ENCODE measurements around the gene ODF4.
"Not testable (repeated sequence)": the region's sequence is repeated elsewhere in the genome, so short reads cannot be mapped to it uniquely, and the experiment has no call there.

The ODF4 gene

GRCh38 chr17:8338753-8339140 is 893 bp upstream of the ODF4 start:
- no peak overlapping the region for H3K27ac Mint-ChIP-seq

DNA sequence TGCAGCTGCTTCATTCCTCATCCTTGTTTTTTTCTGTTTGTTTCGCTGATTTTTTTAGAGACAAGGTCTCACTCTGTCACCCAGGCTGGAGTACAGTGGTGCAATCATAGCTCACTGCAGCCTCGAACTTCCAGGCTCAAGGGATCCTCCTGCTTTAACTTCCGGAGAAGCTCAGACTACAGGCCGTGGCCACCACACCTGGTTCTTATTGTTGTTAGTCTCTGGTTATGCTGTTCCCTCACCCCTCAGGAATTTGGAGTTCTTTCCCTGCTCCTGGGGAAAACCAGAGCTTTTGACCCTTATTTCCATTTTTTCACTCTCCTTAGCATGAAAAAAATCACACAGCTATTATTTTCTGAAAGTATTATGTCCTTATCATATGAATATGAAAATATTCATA is 1.8 kb downstream of the ODF4 start:
- Mint-ChIP-seq H3K27me3 (ENCODE audit: low read depth) (peaks cover 8% of the 10 kb centered on the region), H3K36me3 (ENCODE audit: low read depth) (no peaks in the 10 kb centered on the region), H3K4me3 (no peak overlapping the region), H3K27ac (no peak overlapping the region), H3K9me3 (no peaks in the 10 kb centered on the region), H3K4me1 (ENCODE audit: low read depth) (peaks cover 5% of the 10 kb centered on the region)
- no peak for DNase-seq (ENCODE audit: low spot score)

More at GRCh38 chr17:8338753-8339140, 893 bp upstream of the ODF4 start:
- no peaks in the 10 kb centered on the region for H3K36me3 Mint-ChIP-seq (ENCODE audit: low read depth)
- no peaks in the 10 kb centered on the region for H3K9me3 Mint-ChIP-seq
- H3K4me3 Mint-ChIP-seq: no peak overlapping the region
- H3K27me3 Mint-ChIP-seq (ENCODE audit: low read depth): peaks cover 4% of the 10 kb centered on the region
- H3K4me1 Mint-ChIP-seq (ENCODE audit: low read depth): peaks cover 5% of the 10 kb centered on the region
- no peak for DNase-seq (ENCODE audit: low spot score)

DNA sequence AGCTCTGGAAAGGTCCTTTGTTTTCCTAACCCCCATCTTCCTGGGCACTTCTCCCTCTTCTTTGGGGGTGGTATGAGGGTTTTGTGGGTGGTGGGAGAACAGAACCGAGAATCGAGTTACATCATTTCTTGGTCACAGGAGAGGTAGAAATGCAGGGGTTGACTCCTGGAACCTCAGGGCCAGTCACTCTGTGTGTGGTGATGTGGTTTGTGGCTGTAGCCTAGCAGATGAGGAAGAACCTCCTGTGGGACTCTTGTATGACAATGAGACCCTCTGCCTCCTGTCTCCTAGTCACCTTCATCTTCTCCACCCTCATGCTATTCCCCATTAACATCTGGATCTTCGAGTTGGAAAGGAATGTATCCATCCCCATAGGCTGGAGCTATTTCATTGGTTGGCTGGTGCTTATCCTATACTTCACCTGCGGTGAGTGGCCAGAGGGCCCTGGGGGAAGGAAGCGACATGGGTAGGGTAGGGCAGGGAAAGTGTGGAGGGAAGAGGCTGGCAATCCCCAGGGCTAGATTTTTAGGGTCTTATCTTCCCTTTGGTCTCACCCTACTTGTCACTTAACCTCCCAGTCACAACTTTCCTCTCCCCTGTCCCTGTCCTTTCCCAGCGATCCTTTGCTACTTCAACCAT is 5.5 kb downstream of the ODF4 start:
- Mint-ChIP-seq H3K4me3 (no peak overlapping the region), H3K27ac (no peak overlapping the region), H3K36me3 (ENCODE audit: low read depth) (no peaks in the 10 kb centered on the region), H3K9me3 (no peaks in the 10 kb centered on the region), H3K27me3 (ENCODE audit: low read depth) (peaks cover 16% of the 10 kb centered on the region), H3K4me1 (ENCODE audit: low read depth) (no peaks in the 10 kb centered on the region)
- no peak for DNase-seq (ENCODE audit: low spot score)

GRCh38 chr17:8345951-8346665 is 6.5 kb downstream of the ODF4 start:
- Mint-ChIP-seq H3K4me3 (no peak overlapping the region), H3K27ac (no peak overlapping the region), H3K4me1 (ENCODE audit: low read depth) (no peaks in the 10 kb centered on the region), H3K36me3 (ENCODE audit: low read depth) (no peaks in the 10 kb centered on the region), H3K9me3 (no peaks in the 10 kb centered on the region), H3K27me3 (ENCODE audit: low read depth) (peaks cover 16% of the 10 kb centered on the region)
- no peak for DNase-seq (ENCODE audit: low spot score)

GRCh38 chr17:8347001-8347400 is 7.4 kb downstream of the ODF4 start:
- not testable (repeated sequence) for H3K9me3 Mint-ChIP-seq; H3K4me3 Mint-ChIP-seq; DNase-seq (ENCODE audit: low spot score); H3K36me3 Mint-ChIP-seq (ENCODE audit: low read depth); H3K27ac Mint-ChIP-seq; H3K4me1 Mint-ChIP-seq (ENCODE audit: low read depth)
- peaks cover 14% of the 10 kb centered on the region for H3K27me3 Mint-ChIP-seq (ENCODE audit: low read depth)

GRCh38 chr17:8350339-8350738 is 10.7 kb downstream of the ODF4 start:
- no peak overlapping the region for H3K4me3 Mint-ChIP-seq

DNA sequence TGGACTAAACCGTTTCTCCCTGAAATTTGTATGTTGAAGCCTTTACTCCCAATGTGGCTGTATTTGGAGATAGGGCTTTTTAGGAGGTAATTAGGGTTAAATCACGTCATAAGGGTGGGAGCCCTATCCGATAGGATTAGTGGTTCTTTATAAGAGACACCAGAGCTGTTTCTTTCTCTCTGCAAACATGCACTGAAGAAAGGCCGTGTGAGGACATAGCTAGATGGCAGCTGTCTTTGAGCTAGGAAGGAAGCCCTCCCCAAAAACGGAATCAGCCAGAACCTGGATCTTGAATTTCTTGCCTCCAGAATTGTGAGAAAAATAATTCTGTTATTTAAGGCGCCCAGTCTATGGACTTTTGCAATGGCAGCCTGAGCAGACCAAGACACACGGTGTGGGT is 14.1 kb downstream of the ODF4 start:
- H3K4me3 Mint-ChIP-seq: no peak overlapping the region
- H3K27me3 Mint-ChIP-seq (ENCODE audit: low read depth): peaks cover 10% of the 10 kb centered on the region

More at GRCh38 chr17:8350339-8350738, 10.7 kb downstream of the ODF4 start:
- H3K9me3 Mint-ChIP-seq: no peaks in the 10 kb centered on the region
- no peaks in the 10 kb centered on the region for H3K4me1 Mint-ChIP-seq (ENCODE audit: low read depth)
- H3K27ac Mint-ChIP-seq: no peak overlapping the region
- H3K27me3 Mint-ChIP-seq (ENCODE audit: low read depth): peaks cover 16% of the 10 kb centered on the region
- DNase-seq (ENCODE audit: low spot score): no peak
- no peaks in the 10 kb centered on the region for H3K36me3 Mint-ChIP-seq (ENCODE audit: low read depth)

DNA sequence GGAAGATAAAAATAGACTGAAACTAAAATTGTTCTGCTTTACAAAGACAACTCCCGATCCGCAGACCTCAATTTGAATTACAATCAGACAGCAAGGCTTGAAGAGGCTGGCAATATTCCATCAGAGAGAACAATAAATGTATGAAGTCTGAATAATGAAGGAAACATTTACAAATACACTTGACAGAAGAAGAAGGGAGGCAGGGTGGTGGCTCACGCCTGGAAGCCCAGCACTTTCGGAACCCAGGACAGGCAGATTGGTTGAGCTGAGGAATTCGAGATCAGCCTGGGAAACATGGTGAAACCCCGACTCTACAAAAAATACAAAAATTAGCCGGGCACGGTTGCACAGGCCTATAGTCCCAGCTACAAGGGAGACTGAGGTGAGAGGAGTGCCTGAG is 14.6 kb downstream of the ODF4 start:
- H3K9me3 Mint-ChIP-seq: no peaks in the 10 kb centered on the region
- H3K4me3 Mint-ChIP-seq: no peak overlapping the region
- no peak overlapping the region for H3K27ac Mint-ChIP-seq
- no peaks in the 10 kb centered on the region for H3K4me1 Mint-ChIP-seq (ENCODE audit: low read depth)
- DNase-seq (ENCODE audit: low spot score): no peak
- H3K27me3 Mint-ChIP-seq (ENCODE audit: low read depth): peaks cover 10% of the 10 kb centered on the region
- no peaks in the 10 kb centered on the region for H3K36me3 Mint-ChIP-seq (ENCODE audit: low read depth)

More for the DNA sequence above, 14.1 kb downstream of the ODF4 start:
- no peak overlapping the region for H3K27ac Mint-ChIP-seq
- H3K36me3 Mint-ChIP-seq (ENCODE audit: low read depth): no peaks in the 10 kb centered on the region
- H3K9me3 Mint-ChIP-seq: no peaks in the 10 kb centered on the region
- H3K4me1 Mint-ChIP-seq (ENCODE audit: low read depth): no peaks in the 10 kb centered on the region
- no peak for DNase-seq (ENCODE audit: low spot score)

GRCh38 chr17:8357910-8358309 is 18.3 kb downstream of the ODF4 start:
- no peak for DNase-seq (ENCODE audit: low spot score)
- no peak overlapping the region for H3K4me3 Mint-ChIP-seq
- H3K27me3 Mint-ChIP-seq (ENCODE audit: low read depth): peaks cover 10% of the 10 kb centered on the region
- no peaks in the 10 kb centered on the region for H3K9me3 Mint-ChIP-seq
- H3K4me1 Mint-ChIP-seq (ENCODE audit: low read depth): peaks cover 5% of the 10 kb centered on the region
- H3K27ac Mint-ChIP-seq: no peak overlapping the region
- no peaks in the 10 kb centered on the region for H3K36me3 Mint-ChIP-seq (ENCODE audit: low read depth)

DNA sequence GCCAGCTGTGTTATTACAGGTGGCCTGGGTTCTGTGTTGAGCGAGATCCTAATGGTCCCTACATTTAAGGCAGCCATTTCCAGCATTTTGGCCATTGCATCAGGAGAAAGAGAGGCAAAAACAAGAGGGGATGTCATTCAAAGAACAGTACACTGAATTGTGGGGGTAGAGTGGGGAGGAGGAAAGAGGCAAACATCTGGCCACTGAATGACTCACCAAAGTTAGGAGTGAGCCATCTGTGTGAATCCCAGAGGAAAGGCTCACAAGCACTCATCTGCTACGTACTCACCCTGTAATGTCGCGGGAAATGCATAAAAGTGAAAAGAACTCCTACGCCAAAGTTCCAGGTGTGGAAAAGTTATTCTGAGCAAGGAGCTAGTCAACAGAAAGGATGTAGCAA is 20.1 kb downstream of the ODF4 start:
- no peak overlapping the region for H3K27ac Mint-ChIP-seq
- no peak for DNase-seq (ENCODE audit: low spot score)
- H3K4me3 Mint-ChIP-seq: no peak overlapping the region
- H3K27me3 Mint-ChIP-seq (ENCODE audit: low read depth): peaks cover 9% of the 10 kb centered on the region
- no peaks in the 10 kb centered on the region for H3K9me3 Mint-ChIP-seq
- peaks cover 5% of the 10 kb centered on the region for H3K4me1 Mint-ChIP-seq (ENCODE audit: low read depth)
- H3K36me3 Mint-ChIP-seq (ENCODE audit: low read depth): no peaks in the 10 kb centered on the region

DNA sequence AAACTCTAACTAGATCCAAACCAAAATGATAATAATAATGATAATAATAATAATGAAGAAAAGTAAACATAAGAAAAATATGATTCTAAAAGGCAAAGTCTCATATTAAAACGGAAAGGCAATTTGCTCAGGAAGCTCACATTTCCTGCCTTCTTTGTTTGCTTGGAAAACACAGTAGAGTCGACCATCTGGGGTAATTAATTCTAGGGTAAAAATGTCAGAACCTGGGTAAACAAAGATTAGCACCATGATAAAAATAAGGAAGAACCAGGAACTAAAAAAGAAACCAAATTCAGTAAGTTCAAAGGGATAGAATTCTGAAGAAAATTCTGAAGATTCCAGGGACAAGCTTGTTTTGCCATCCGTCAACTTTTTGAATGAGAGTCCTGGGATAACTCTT is 20.6 kb downstream of the ODF4 start:
- H3K27me3 Mint-ChIP-seq (ENCODE audit: low read depth): peaks cover 9% of the 10 kb centered on the region

GRCh38 chr17:8360751-8361150 is 21.1 kb downstream of the ODF4 start:
- Mint-ChIP-seq H3K4me1 (ENCODE audit: low read depth) (peaks cover 5% of the 10 kb centered on the region), H3K36me3 (ENCODE audit: low read depth) (no peaks in the 10 kb centered on the region), H3K27ac (no peak overlapping the region), H3K27me3 (ENCODE audit: low read depth) (peaks cover 6% of the 10 kb centered on the region), H3K4me3 (no peak overlapping the region), H3K9me3 (no peaks in the 10 kb centered on the region)
- DNase-seq (ENCODE audit: low spot score): no peak

More for the DNA sequence above, 20.6 kb downstream of the ODF4 start:
- DNase-seq (ENCODE audit: low spot score): no peak
- H3K36me3 Mint-ChIP-seq (ENCODE audit: low read depth): no peaks in the 10 kb centered on the region
- H3K9me3 Mint-ChIP-seq: no peaks in the 10 kb centered on the region
- H3K27ac Mint-ChIP-seq: no peak overlapping the region
- H3K4me1 Mint-ChIP-seq (ENCODE audit: low read depth): peaks cover 5% of the 10 kb centered on the region
- H3K4me3 Mint-ChIP-seq: no peak overlapping the region

DNA sequence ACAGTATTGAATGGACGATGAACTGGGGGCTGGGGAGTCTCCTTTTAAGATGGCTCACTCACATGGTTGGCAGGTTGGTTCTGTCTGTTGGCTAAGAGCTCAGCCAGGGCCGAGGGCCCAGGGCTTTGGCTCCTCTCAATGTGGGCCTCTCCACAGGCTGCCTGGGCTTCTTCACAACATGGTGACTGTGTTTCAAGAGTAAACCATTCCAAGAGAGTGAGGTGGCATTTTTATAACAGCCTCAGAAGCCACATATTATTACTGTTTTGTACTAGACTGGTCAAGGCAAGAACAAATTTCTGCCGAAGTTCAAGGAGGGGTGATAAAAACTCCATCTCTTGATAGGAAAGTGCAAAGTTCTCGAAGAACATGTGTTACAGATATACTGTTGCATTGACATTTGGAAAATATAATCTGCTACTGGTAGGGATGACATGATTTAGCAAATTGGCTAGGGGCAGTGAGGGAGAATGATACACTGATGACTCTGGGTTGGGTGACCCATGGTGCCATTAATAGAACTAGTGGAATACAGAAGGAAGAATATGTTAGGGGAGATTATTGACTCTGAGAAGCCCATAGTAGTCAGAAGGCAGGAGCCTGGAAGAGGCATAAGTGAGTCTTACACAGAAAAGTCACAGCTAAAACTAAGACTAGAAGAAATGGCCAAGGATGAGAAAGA is 23.2 kb downstream of the ODF4 start:
- peaks cover 5% of the 10 kb centered on the region for H3K4me1 Mint-ChIP-seq (ENCODE audit: low read depth)
- no peak overlapping the region for H3K4me3 Mint-ChIP-seq
- peaks cover 1% of the 10 kb centered on the region for H3K36me3 Mint-ChIP-seq (ENCODE audit: low read depth)
- H3K27ac Mint-ChIP-seq: no peak overlapping the region
- H3K9me3 Mint-ChIP-seq: no peaks in the 10 kb centered on the region
- no peak for DNase-seq (ENCODE audit: low spot score)
- H3K27me3 Mint-ChIP-seq (ENCODE audit: low read depth): peaks cover 4% of the 10 kb centered on the region

DNA sequence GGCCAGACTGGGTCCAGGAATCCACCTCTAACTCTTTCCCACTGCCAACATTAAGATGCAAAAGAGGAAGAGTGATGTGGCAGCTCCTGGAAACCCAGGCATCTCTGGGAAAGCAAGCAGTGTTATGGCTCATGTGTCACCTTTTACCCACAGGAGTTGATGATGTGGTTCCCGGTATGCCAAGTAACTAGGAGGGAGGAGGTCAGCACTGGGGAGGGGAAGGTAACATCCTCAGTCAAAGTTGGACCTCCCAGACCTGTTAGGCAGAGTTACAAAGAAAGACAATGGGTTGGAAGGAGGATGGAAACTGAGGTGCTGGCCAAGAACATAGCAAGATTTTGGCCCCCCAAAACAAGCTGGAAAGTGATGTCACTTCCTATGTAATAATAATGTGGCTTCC is 25.5 kb downstream of the ODF4 start:
- H3K4me3 Mint-ChIP-seq: no peak overlapping the region
- H3K9me3 Mint-ChIP-seq: no peaks in the 10 kb centered on the region
- H3K36me3 Mint-ChIP-seq (ENCODE audit: low read depth): peaks cover 8% of the 10 kb centered on the region
- peaks cover 5% of the 10 kb centered on the region for H3K4me1 Mint-ChIP-seq (ENCODE audit: low read depth)
- no peak for DNase-seq (ENCODE audit: low spot score)
- H3K27me3 Mint-ChIP-seq (ENCODE audit: low read depth): no peaks in the 10 kb centered on the region
- no peak overlapping the region for H3K27ac Mint-ChIP-seq
